MM.1S (cell line): ENCODE data around the gene CORO2A.

Experiments used
- EZH2phosphoT487 ChIP-seq: fragments of 300-600 bp; sonication (generic); IDR thresholded peaks from 2 replicates; pipeline ENCODE4 v1.6.1; 2018; ENCODE audit warnings: antibody characterized with exemption, low read length
- TF ChIP-seq, protein P1 (sequence below): fragments of 300-600 bp; sonication (generic); IDR thresholded peaks from 2 replicates; pipeline ENCODE4 v1.5.1; 2016; ENCODE audit warnings: antibody characterized with exemption, low read length, mixed read lengths

DNA sequence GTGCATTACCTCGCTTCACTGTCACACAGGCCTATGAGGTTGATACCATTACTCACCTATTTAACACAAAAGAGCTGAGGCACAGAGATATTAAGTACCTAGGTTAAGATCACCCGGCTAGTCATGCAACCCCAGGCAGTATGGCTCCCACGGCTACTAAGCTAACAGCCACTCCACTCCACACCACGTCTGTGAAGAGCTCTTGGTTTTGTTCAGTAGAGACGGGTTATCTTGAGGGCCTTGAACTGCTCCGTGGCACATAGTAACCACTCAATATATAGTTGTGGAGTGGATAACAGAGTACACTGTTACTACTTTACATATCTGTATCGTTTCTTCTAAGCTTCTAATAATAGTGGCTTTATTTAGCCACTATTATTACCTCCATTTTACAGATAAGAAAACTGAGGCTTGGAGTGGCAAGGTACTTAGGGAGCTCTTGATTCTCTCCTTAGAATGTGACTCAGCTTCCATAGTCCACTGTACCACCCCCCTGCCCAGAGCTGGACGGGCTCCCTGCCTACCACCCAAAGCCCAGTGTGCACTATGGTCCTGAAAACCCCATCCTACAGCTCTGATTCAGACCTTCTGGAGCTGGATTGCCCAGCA lies 1.0 kb upstream of the CORO2A start:
- TF ChIP-seq, protein P1, sequence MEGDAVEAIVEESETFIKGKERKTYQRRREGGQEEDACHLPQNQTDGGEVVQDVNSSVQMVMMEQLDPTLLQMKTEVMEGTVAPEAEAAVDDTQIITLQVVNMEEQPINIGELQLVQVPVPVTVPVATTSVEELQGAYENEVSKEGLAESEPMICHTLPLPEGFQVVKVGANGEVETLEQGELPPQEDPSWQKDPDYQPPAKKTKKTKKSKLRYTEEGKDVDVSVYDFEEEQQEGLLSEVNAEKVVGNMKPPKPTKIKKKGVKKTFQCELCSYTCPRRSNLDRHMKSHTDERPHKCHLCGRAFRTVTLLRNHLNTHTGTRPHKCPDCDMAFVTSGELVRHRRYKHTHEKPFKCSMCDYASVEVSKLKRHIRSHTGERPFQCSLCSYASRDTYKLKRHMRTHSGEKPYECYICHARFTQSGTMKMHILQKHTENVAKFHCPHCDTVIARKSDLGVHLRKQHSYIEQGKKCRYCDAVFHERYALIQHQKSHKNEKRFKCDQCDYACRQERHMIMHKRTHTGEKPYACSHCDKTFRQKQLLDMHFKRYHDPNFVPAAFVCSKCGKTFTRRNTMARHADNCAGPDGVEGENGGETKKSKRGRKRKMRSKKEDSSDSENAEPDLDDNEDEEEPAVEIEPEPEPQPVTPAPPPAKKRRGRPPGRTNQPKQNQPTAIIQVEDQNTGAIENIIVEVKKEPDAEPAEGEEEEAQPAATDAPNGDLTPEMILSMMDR: no peak
- no peak for TF ChIP-seq EZH2phosphoT487
